Endothelial cell (in vitro differentiated cells): ENCODE data around the gene LILRB2. TPM values are rescaled to one million over a fixed set of nuclear protein-coding genes. Genes with fewer than 3 reads are reported as not detected.
"Not testable (repeated sequence)": the region's sequence is repeated elsewhere in the genome, so short reads cannot be mapped to it uniquely, and the experiment has no call there.

Source experiments
- DNase-seq: peaks from one replicate; pipeline ENCODE4 v3.0.0; 2021; ENCODE audit warnings: low spot score
- H3K27ac Mint-ChIP-seq: one replicate; pipeline ENCODE4 v1.8.0; 2021; ENCODE audit warnings: mixed read lengths, inconsistent platforms; ENCODE audit not compliant: unreplicated experiment
- H3K27me3 Mint-ChIP-seq: one replicate; pipeline ENCODE4 v1.8.0; 2021; ENCODE audit warnings: mild to moderate bottlenecking, moderate library complexity, mixed read lengths, inconsistent platforms; ENCODE audit not compliant: unreplicated experiment
- H3K36me3 Mint-ChIP-seq: one replicate; pipeline ENCODE4 v1.8.0; 2021; ENCODE audit warnings: mild to moderate bottlenecking, low read depth, mixed read lengths, inconsistent platforms; ENCODE audit not compliant: unreplicated experiment
- H3K4me1 Mint-ChIP-seq: one replicate; pipeline ENCODE4 v1.8.0; 2021; ENCODE audit warnings: mild to moderate bottlenecking, mixed read lengths, inconsistent platforms; ENCODE audit not compliant: unreplicated experiment
- H3K4me3 Mint-ChIP-seq: one replicate; pipeline ENCODE4 v1.8.0; 2021; ENCODE audit warnings: mild to moderate bottlenecking, mixed read lengths, inconsistent platforms; ENCODE audit not compliant: unreplicated experiment
- H3K9me3 Mint-ChIP-seq: one replicate; pipeline ENCODE4 v1.8.0; 2021; ENCODE audit warnings: mixed read lengths, inconsistent platforms; ENCODE audit not compliant: unreplicated experiment
- CTCF ChIP-seq: fragments of 200-600 bp; sonication (generic); IDR thresholded peaks from one replicate; pipeline ENCODE4 v1.5.0; 2021; ENCODE audit warnings: antibody characterized with exemption; ENCODE audit not compliant: unreplicated experiment
- total RNA-seq: library from RNA; stranded (reverse); fragmentation: NEBNext Ultra II Directional; extraction: Animal tissue kit (Norgen Biotek cat#: 25700); gene quantifications from one replicate; pipeline ENCODE4 v1.2.1, GENCODE V29; 2021; ENCODE audit not compliant: unreplicated experiment

The LILRB2 gene
- total RNA-seq, 1 donor from 2014 or later = not detected

- H3K4me3 Mint-ChIP-seq = no peak overlapping the region
- peaks cover 8% of the 10 kb centered on the region for H3K9me3 Mint-ChIP-seq
- H3K4me1 Mint-ChIP-seq = no peaks in the 10 kb centered on the region
- H3K27ac Mint-ChIP-seq = no peak overlapping the region
- DNase-seq = no peak
- no peak for TF ChIP-seq CTCF
- H3K36me3 Mint-ChIP-seq = peaks cover 12% of the 10 kb centered on the region
- peaks cover 5% of the 10 kb centered on the region for H3K27me3 Mint-ChIP-seq
These were observed 43.2 kb upstream of the LILRB2 start for GRCh38 chr19:54324071-54324470.

- not testable (repeated sequence) for DNase-seq, H3K9me3 Mint-ChIP-seq, H3K4me1 Mint-ChIP-seq, H3K27ac Mint-ChIP-seq, H3K27me3 Mint-ChIP-seq, H3K4me3 Mint-ChIP-seq
- peaks cover 12% of the 10 kb centered on the region for H3K36me3 Mint-ChIP-seq
These were observed 42.0 kb upstream of the LILRB2 start for GRCh38 chr19:54322934-54323333.

- H3K27ac Mint-ChIP-seq, H3K9me3 Mint-ChIP-seq, DNase-seq, H3K27me3 Mint-ChIP-seq, H3K4me3 Mint-ChIP-seq, H3K4me1 Mint-ChIP-seq: not testable (repeated sequence)
- peaks cover 12% of the 10 kb centered on the region for H3K36me3 Mint-ChIP-seq
These were observed 41.4 kb upstream of the LILRB2 start for GRCh38 chr19:54322295-54322694.

GRCh38 chr19:54319892-54320670 is 39.2 kb upstream of the LILRB2 start:
- no peak overlapping the region for H3K27ac Mint-ChIP-seq
- DNase-seq = no peak
- no peak for TF ChIP-seq CTCF
- no peak overlapping the region for H3K4me3 Mint-ChIP-seq
- no peaks in the 10 kb centered on the region for H3K4me1 Mint-ChIP-seq
- H3K27me3 Mint-ChIP-seq = peaks cover 9% of the 10 kb centered on the region
- H3K36me3 Mint-ChIP-seq = peaks cover 12% of the 10 kb centered on the region
- H3K9me3 Mint-ChIP-seq = peaks cover 8% of the 10 kb centered on the region

GRCh38 chr19:54319049-54319448 is 38.1 kb upstream of the LILRB2 start:
- no peak for TF ChIP-seq CTCF
- Mint-ChIP-seq H3K27me3 (peaks cover 9% of the 10 kb centered on the region), H3K27ac (no peak overlapping the region), H3K36me3 (peaks cover 12% of the 10 kb centered on the region), H3K4me3 (no peak overlapping the region), H3K9me3 (peaks cover 8% of the 10 kb centered on the region), H3K4me1 (no peaks in the 10 kb centered on the region)
- DNase-seq = no peak

GRCh38 chr19:54317965-54318240 is 37.0 kb upstream of the LILRB2 start:
- no peak for TF ChIP-seq CTCF
- Mint-ChIP-seq H3K27ac (no peak overlapping the region), H3K4me1 (no peaks in the 10 kb centered on the region), H3K4me3 (no peak overlapping the region), H3K36me3 (peaks cover 12% of the 10 kb centered on the region), H3K9me3 (peaks cover 8% of the 10 kb centered on the region), H3K27me3 (peaks cover 9% of the 10 kb centered on the region)
- no peak for DNase-seq
